ENCODE results near the gene DNAJC4. TPM values are rescaled to one million over a fixed set of nuclear protein-coding genes. Genes with fewer than 3 reads are reported as not detected.

DNAJC4 gene
- total RNA-seq, 1 donor from 2014 or later: 59.9 TPM

- Histone ChIP-seq H3K4me1 (peaks cover 33% of the 10 kb centered on the region), H3K27me3 (ENCODE audit: low read depth) (no peaks in the 10 kb centered on the region), H3K36me3 (peaks cover 98% of the 10 kb centered on the region), H3K27ac (replicated peaks) (no peak overlapping the region), H3K4me3 (no peak overlapping the region), H3K9me3 (replicated peaks) (no peaks in the 10 kb centered on the region)
- intact Hi-C loops (cut with micrococcal nuclease): no loop called here
- DNase-seq: no peak
- TF ChIP-seq, protein P1, sequence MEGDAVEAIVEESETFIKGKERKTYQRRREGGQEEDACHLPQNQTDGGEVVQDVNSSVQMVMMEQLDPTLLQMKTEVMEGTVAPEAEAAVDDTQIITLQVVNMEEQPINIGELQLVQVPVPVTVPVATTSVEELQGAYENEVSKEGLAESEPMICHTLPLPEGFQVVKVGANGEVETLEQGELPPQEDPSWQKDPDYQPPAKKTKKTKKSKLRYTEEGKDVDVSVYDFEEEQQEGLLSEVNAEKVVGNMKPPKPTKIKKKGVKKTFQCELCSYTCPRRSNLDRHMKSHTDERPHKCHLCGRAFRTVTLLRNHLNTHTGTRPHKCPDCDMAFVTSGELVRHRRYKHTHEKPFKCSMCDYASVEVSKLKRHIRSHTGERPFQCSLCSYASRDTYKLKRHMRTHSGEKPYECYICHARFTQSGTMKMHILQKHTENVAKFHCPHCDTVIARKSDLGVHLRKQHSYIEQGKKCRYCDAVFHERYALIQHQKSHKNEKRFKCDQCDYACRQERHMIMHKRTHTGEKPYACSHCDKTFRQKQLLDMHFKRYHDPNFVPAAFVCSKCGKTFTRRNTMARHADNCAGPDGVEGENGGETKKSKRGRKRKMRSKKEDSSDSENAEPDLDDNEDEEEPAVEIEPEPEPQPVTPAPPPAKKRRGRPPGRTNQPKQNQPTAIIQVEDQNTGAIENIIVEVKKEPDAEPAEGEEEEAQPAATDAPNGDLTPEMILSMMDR (IDR thresholded peaks at IDR 0.05; ENCODE audit: borderline replicate concordance): no peak
Observed at GRCh38 chr11:64201543-64201942, 28.8 kb upstream of the DNAJC4 start.

GRCh38 chr11:64202992-64203391, 27.4 kb upstream of the DNAJC4 start:
- intact Hi-C loops (cut with micrococcal nuclease): no loop called here
- H3K4me1 ChIP-seq: peaks cover 47% of the 10 kb centered on the region
- TF ChIP-seq, protein P1 (IDR thresholded peaks at IDR 0.05; ENCODE audit: borderline replicate concordance): no peak
- H3K27me3 ChIP-seq (ENCODE audit: low read depth): no peaks in the 10 kb centered on the region
- DNase-seq: no peak
- peak overlapping the region; percentile 34 for H3K27ac ChIP-seq (replicated peaks)
- no peak overlapping the region for H3K4me3 ChIP-seq
- H3K9me3 ChIP-seq (replicated peaks): no peaks in the 10 kb centered on the region
- H3K36me3 ChIP-seq: peaks cover 85% of the 10 kb centered on the region

GRCh38 chr11:64203421-64204079, 26.8 kb upstream of the DNAJC4 start:
- H3K36me3 ChIP-seq: peaks cover 79% of the 10 kb centered on the region
- no peak for DNase-seq
- intact Hi-C loops (cut with micrococcal nuclease): no loop called here
- no peaks in the 10 kb centered on the region for H3K9me3 ChIP-seq (replicated peaks)
- TF ChIP-seq, protein P1 (IDR thresholded peaks at IDR 0.05; ENCODE audit: borderline replicate concordance): no peak
- H3K4me3 ChIP-seq: no peak overlapping the region
- H3K27ac ChIP-seq (replicated peaks): no peak overlapping the region
- no peaks in the 10 kb centered on the region for H3K27me3 ChIP-seq (ENCODE audit: low read depth)
- H3K4me1 ChIP-seq: peaks cover 53% of the 10 kb centered on the region

DNA sequence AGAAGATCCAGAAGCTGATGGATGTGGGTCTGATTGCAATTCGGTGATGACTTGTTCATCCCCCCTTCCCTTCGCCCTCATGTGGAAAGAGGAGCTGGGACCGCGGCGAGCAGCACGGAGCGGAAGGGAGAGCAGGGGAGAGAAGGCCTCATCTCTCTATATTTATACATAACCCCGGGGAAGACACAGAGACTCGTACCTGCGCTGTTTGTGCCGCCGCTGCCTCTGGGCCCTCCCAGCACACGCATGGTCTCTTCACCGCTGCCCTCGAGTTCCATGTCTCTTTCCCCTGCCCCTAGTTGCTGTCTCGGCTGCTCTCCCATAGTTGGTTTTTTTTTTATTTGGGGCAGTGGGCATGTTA, 26.3 kb upstream of the DNAJC4 start:
- intact Hi-C loops (cut with micrococcal nuclease): no loop called here
- DNase-seq: no peak
- peaks cover 55% of the 10 kb centered on the region for H3K4me1 ChIP-seq
- no peak overlapping the region for H3K4me3 ChIP-seq
- H3K27ac ChIP-seq (replicated peaks): no peak overlapping the region
- no peaks in the 10 kb centered on the region for H3K27me3 ChIP-seq (ENCODE audit: low read depth)
- TF ChIP-seq, protein P1 (IDR thresholded peaks at IDR 0.05; ENCODE audit: borderline replicate concordance): no peak
- H3K36me3 ChIP-seq: peaks cover 74% of the 10 kb centered on the region
- no peaks in the 10 kb centered on the region for H3K9me3 ChIP-seq (replicated peaks)

GRCh38 chr11:64204464-64204989, 25.8 kb upstream of the DNAJC4 start:
- Histone ChIP-seq H3K4me1 (peaks cover 55% of the 10 kb centered on the region), H3K4me3 (no peak overlapping the region), H3K9me3 (replicated peaks) (no peaks in the 10 kb centered on the region), H3K36me3 (peaks cover 69% of the 10 kb centered on the region), H3K27ac (replicated peaks) (peak overlapping the region; percentile 88), H3K27me3 (ENCODE audit: low read depth) (no peaks in the 10 kb centered on the region)
- intact Hi-C loops (cut with micrococcal nuclease): no loop called here
- TF ChIP-seq, protein P1 (IDR thresholded peaks at IDR 0.05; ENCODE audit: borderline replicate concordance): peak; percentile 75
- peak; percentile 81 for DNase-seq

Data from left ventricle myocardium inferior (tissue), 1 donor.